Stomach (tissue), 9 donors: ENCODE results near the gene MSRB2. TPM values are rescaled to one million over a fixed set of nuclear protein-coding genes. Genes with fewer than 3 reads are reported as not detected.

Experiments
- DNase-seq, 2 donors: peaks; one replicate each; pipeline versions ENCODE4 v3.0.0 to v3.0.0-alpha.2; 2013 to 2019
- H3K27ac ChIP-seq, 5 donors: fragments of 200-600 bp in 4 of 5; sonication (generic) in 4 of 5; one replicate each; pipeline ENCODE4 v1.5.1; 2013 to 2019; ENCODE audit warnings: mild to moderate bottlenecking in 1 of 5, moderate library complexity in 1 of 5
- H3K27me3 ChIP-seq, 3 donors: fragments of 200-600 bp; sonication (generic); one replicate each; pipeline ENCODE4 v1.5.1; 2017 to 2019; ENCODE audit warnings: mixed run types in 1 of 3
- H3K36me3 ChIP-seq, 4 donors: fragments of 200-600 bp; sonication (generic); 1 replicate in 3 of 4; 2 replicates in 1 of 4; pipeline ENCODE4 v1.5.1; 2016 to 2019
- H3K4me1 ChIP-seq, 4 donors: fragments of 200-600 bp; sonication (generic); one replicate each; pipeline ENCODE4 v1.5.1; 2016 to 2019
- H3K4me3 ChIP-seq, 4 donors: fragments of 200-600 bp; sonication (generic) in 3 of 4; one replicate each; pipeline ENCODE4 v1.5.1; 2016 to 2019; ENCODE audit warnings: mild to moderate bottlenecking in 1 of 4
- H3K9me3 ChIP-seq, 4 donors: fragments of 200-600 bp; sonication (generic); one replicate each; pipeline ENCODE4 v1.5.1; 2016 to 2019
- CTCF ChIP-seq, 7 experiments: fragments of 450-650 bp in 4 of 7; fragments of 200-600 bp in 3 of 7; sonication (generic) in 3 of 7; IDR thresholded peaks; one replicate each; pipeline ENCODE4 v1.5.1; 2016 to 2019; ENCODE audit warnings: antibody characterized with exemption in 7 of 7, control low read depth in 2 of 7, mild to moderate bottlenecking in 1 of 7
- EP300 ChIP-seq: sonication (generic); formaldehyde crosslinking; IDR thresholded peaks from one replicate; pipeline ENCODE4 v1.6.1; 2017; ENCODE audit warnings: antibody characterized with exemption
- POLR2A ChIP-seq, 4 donors: fragments of 450-650 bp; IDR thresholded peaks; one replicate each; pipeline ENCODE4 v1.6.1; 2016; ENCODE audit warnings: antibody characterized with exemption in 4 of 4, control low read depth in 2 of 4, mild to moderate bottlenecking in 1 of 4, moderate library complexity in 1 of 4
- POLR2AphosphoS5 ChIP-seq, 3 donors: sonication (generic); formaldehyde crosslinking; IDR thresholded peaks; one replicate each; pipeline ENCODE4 v1.6.1; 2016; ENCODE audit warnings: antibody characterized with exemption in 3 of 3
- WGBS, 5 donors: extraction: QIAGEN DNeasy Blood & Tissue Kit in 3 of 5; methylation state at CpG; one replicate each; pipeline versions ENCODE4 v1.1.5 to v1.1.7; 2013 to 2018; 5-methylcytosine and 5-hydroxymethylcytosine counted together
- intact Hi-C: fragments of 100-400 bp; cut with DNase I; formaldehyde crosslinking; loops from one replicate; pipeline ENCODE4 v1.15.1; 2023; ENCODE audit warnings: low total_unique reads
- polyA plus RNA-seq, 3 donors: library from polyadenylated mRNA; stranded (reverse); fragments of 200-250 nt; gene quantifications; one replicate each; pipeline ENCODE4 v1.2.3, GENCODE V29; 2013
- total RNA-seq, 5 donors: library from RNA; depleted of rRNA; stranded (reverse); fragments of >200 nt; gene quantifications; one replicate each; pipeline versions ENCODE4 v1.1.0 to v1.2.3, GENCODE V29; 2014 to 2016
- donor health status: healthy with polysubstance abuse.
- donor health status: Bipolar disorder and iron deficiency.
- donor health status: healthy.

Gene MSRB2
- total and polyA plus RNA-seq, 8 donors: 2.3 to 35.6 (median 13.5) TPM

DNA sequence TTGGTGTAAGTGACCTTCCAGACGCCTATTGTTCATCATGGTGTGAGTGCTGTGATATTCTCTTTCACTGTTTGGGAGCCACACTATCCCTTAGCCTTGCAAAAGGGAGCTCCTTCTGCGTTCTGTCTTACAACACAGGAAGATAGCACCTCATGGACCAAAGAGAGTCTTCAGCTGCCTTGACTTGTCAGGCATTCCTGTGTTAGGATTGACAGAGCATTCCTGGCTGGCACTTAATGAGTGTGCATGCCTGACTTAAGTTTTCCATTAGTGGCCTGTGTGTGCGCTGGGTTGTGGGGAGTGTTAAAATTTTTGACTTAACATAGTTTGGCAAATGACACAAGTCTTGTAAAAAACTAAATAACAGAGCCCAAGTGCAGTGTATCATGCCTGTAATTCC, 21.9 kb upstream of the MSRB2 start:
- no peak for TF ChIP-seq POLR2AphosphoS5 (IDR thresholded peaks at IDR 0.05)
- Histone ChIP-seq H3K27ac (no peak overlapping the region), H3K9me3 (no peaks in the 10 kb centered on the region), H3K4me1 (peaks cover 0 to under 1% (median 0%) of the 10 kb centered on the region in 4 donors), H3K4me3 (no peak overlapping the region), H3K27me3 (peaks cover 0 to 4% (median 0%) of the 10 kb centered on the region in 3 donors), H3K36me3 (no peaks in the 10 kb centered on the region)
- no peak for DNase-seq
- intact Hi-C loops: no loop called here
- WGBS, 5 donors: 88 to 93% (median 91%) methylated on average over 3 of the region's 3 CpGs

DNA sequence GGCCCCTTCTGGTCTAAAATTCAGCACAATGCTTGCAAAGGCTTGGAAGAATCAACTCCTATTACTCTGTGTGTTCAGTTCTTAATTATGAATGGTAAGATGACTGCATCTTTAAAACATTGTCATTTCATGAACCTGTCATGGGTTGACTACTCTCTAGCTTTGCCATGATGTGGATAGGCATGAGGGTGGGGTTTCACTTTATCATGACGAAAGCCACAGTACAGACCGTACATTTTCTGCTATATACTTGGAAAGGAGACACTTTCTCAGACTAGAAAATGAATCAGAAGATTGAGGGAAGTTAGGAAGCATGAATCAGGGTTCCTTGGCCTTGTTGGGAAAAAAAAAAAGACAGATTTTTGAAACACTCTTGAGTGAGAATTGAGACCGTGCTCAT, 19.7 kb upstream of the MSRB2 start:
- intact Hi-C loops: no loop called here
- Histone ChIP-seq H3K36me3 (no peaks in the 10 kb centered on the region), H3K4me1 (peaks cover 0 to 2% (median under 1%) of the 10 kb centered on the region in 4 donors), H3K4me3 (no peak overlapping the region), H3K27ac (no peak overlapping the region), H3K9me3 (no peaks in the 10 kb centered on the region), H3K27me3 (peaks cover 0 to 6% (median 4%) of the 10 kb centered on the region in 3 donors)
- TF ChIP-seq POLR2AphosphoS5 (IDR thresholded peaks at IDR 0.05) (no peak), CTCF (IDR thresholded peaks at IDR 0.05) (no peak), EP300 (no peak), POLR2A (IDR thresholded peaks at IDR 0.05) (no peak)
- no peak for DNase-seq
- WGBS, 5 donors: 73 to 86% (median 83%) methylated on average over 3 of the region's 3 CpGs

DNA sequence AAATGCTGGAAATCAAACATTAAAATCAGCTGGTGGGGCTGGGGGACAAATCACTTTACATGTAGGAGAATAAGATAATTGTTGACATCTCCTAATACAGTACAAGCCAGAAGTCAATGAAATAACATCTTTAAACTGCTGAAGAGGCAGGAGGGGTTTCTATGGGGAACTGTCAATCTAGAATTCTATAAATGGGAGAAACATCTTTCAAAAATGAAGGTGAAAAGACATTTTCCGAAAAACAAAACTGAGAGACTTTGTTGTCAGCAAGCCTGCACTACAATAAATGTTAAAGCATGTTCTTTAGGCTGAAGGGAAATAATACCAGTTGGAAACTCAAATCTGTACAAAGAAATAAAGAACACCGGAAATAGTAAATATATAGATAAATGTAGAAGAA, 17.3 kb upstream of the MSRB2 start:
- 93 to 97% (median 95%) methylated on average over 2 of the region's 2 CpGs for WGBS, 5 donors
- no peak overlapping the region for H3K4me3 ChIP-seq
- peaks cover 0 to 14% (median 6%) of the 10 kb centered on the region in 4 donors for H3K4me1 ChIP-seq
- H3K9me3 ChIP-seq: no peaks in the 10 kb centered on the region
- no peaks in the 10 kb centered on the region for H3K36me3 ChIP-seq
- TF ChIP-seq CTCF (IDR thresholded peaks at IDR 0.05) (no peak), POLR2AphosphoS5 (IDR thresholded peaks at IDR 0.05) (no peak), EP300 (no peak)
- intact Hi-C loops: no loop called here
- peaks cover 0 to 22% (median 4%) of the 10 kb centered on the region in 3 donors for H3K27me3 ChIP-seq
- DNase-seq: no peak
- no peak overlapping the region for H3K27ac ChIP-seq

GRCh38 chr10:23079700-23080099, 15.7 kb upstream of the MSRB2 start:
- intact Hi-C loops: no loop called here
- H3K4me1 ChIP-seq: peaks cover 0 to 14% (median 6%) of the 10 kb centered on the region in 4 donors
- TF ChIP-seq POLR2AphosphoS5 (IDR thresholded peaks at IDR 0.05) (no peak), CTCF (IDR thresholded peaks at IDR 0.05) (no peak), EP300 (no peak), POLR2A (IDR thresholded peaks at IDR 0.05) (no peak)
- H3K36me3 ChIP-seq: no peaks in the 10 kb centered on the region
- H3K27me3 ChIP-seq: peaks cover 0 to 22% (median 4%) of the 10 kb centered on the region in 3 donors
- no peaks in the 10 kb centered on the region for H3K9me3 ChIP-seq
- DNase-seq: no peak
- 24 to 44% (median 32%) methylated on average over 4 of the region's 4 CpGs for WGBS, 5 donors
- no peak overlapping the region for H3K4me3 ChIP-seq
- H3K27ac ChIP-seq: no peak overlapping the region

- no peak overlapping the region for H3K27ac ChIP-seq
- H3K9me3 ChIP-seq: no peaks in the 10 kb centered on the region
- peaks cover 0 to 22% (median 4%) of the 10 kb centered on the region in 3 donors for H3K27me3 ChIP-seq
- 60 to 71% (median 64%) methylated on average over 7 of the region's 7 CpGs for WGBS, 5 donors
- TF ChIP-seq EP300: no peak
- TF ChIP-seq CTCF (IDR thresholded peaks at IDR 0.05): no peak
- no peak for TF ChIP-seq POLR2A (IDR thresholded peaks at IDR 0.05)
- TF ChIP-seq POLR2AphosphoS5 (IDR thresholded peaks at IDR 0.05): no peak
- H3K4me1 ChIP-seq: peaks cover 0 to 14% (median 6%) of the 10 kb centered on the region in 4 donors
- no peak overlapping the region for H3K4me3 ChIP-seq
- intact Hi-C loops: no loop called here
- DNase-seq: no peak
- H3K36me3 ChIP-seq: no peaks in the 10 kb centered on the region
These were observed 15.1 kb upstream of the MSRB2 start for GRCh38 chr10:23080262-23080661.
